Fibroblast of the aortic adventitia (primary cell): Measurements from ENCODE around the gene ID4. TPM values are rescaled to one million over a fixed set of nuclear protein-coding genes. Genes with fewer than 3 reads are reported as not detected.

Experiments used
- DNase-seq: peaks from one replicate; pipeline ENCODE4 v3.0.0-alpha.2; 2010; ENCODE audit warnings: low read depth
- H3K4me3 ChIP-seq: 2 replicates; pipeline ENCODE4 v1.5.1; 2011; ENCODE audit warnings: low read depth, mild to moderate bottlenecking, control low read depth, low read length, moderate library complexity
- total RNA-seq: library from RNA; depleted of rRNA; stranded (reverse); fragments of >200 nt; gene quantifications from 2 replicates; pipeline ENCODE4 v1.2.3, GENCODE V29; 2012; ENCODE audit warnings: low replicate concordance
- TF ChIP-seq, protein P1 (sequence below): IDR thresholded peaks from 2 replicates; pipeline ENCODE4 v1.5.1; 2011; ENCODE audit warnings: mild to moderate bottlenecking, low read length, control low read depth, inconsistent platforms; ENCODE audit not compliant: insufficient read depth

ID4 gene
- total RNA-seq, 1 donor, result 11.4 TPM

DNA sequence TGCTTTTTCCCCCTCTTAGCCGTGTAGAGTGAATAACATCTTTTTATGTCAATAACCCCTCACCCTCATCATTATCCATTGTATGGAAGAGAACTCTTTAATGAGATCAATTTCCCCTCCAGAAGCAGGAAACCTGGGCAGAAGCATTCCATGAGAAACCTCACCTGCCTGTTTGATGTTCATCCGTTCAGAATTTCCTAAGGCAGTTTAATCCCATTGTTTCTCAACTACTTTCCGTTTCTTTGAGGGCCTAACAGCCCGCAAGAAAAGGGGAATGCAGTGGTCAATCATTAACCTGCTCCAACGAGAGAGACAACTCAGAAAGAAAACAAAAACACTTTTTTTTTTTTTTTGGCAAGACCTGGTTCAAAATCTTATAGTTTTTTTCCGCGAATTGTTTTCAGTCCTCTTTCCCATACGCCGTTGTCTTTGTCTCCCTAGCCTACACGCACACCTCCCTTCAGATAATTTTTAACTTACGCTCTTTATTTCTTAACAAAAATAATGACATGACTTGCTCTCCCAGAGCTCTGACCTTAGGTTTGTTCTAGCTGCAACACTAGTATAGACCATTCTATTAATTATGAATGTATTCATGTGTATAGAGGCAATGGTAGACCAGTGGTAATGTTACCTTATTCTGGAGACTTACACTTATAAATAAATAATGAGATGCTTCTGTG lies 25.6 kb upstream of the ID4 start:
- no peak for DNase-seq
- no peak overlapping the region for H3K4me3 ChIP-seq
- TF ChIP-seq, protein P1, sequence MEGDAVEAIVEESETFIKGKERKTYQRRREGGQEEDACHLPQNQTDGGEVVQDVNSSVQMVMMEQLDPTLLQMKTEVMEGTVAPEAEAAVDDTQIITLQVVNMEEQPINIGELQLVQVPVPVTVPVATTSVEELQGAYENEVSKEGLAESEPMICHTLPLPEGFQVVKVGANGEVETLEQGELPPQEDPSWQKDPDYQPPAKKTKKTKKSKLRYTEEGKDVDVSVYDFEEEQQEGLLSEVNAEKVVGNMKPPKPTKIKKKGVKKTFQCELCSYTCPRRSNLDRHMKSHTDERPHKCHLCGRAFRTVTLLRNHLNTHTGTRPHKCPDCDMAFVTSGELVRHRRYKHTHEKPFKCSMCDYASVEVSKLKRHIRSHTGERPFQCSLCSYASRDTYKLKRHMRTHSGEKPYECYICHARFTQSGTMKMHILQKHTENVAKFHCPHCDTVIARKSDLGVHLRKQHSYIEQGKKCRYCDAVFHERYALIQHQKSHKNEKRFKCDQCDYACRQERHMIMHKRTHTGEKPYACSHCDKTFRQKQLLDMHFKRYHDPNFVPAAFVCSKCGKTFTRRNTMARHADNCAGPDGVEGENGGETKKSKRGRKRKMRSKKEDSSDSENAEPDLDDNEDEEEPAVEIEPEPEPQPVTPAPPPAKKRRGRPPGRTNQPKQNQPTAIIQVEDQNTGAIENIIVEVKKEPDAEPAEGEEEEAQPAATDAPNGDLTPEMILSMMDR, result no peak

DNA sequence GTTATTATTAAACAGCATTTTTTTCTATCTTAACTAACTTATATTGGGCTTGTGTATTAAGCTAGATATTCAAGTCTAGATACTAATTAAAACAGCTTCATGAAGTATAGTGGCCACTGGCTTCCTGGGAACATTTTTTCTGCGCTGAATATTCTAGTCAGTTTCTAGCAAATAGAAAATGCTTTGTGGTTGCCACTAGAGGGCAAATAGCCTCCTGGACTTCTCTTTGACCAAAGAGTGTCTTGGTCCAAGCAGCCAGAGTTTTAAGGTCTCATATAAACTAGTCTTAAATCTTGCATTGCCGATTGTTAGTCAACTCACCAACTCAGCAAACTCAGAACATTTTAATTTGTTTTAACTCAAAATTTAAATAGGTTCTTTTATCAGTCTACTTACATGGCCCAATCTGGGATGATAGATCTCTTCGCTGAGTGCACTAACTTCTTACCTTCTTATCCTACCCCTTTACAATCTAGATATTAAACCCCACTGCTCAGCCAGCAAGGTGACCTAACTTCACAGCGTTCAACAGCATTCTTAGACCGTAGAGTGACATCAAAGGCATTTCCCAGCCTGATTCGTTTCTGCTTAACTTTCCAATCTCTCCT lies 24.6 kb upstream of the ID4 start:
- DNase-seq, result peak; percentile 83
- no peak overlapping the region for H3K4me3 ChIP-seq
- TF ChIP-seq, protein P1, result peak; percentile 80

DNA sequence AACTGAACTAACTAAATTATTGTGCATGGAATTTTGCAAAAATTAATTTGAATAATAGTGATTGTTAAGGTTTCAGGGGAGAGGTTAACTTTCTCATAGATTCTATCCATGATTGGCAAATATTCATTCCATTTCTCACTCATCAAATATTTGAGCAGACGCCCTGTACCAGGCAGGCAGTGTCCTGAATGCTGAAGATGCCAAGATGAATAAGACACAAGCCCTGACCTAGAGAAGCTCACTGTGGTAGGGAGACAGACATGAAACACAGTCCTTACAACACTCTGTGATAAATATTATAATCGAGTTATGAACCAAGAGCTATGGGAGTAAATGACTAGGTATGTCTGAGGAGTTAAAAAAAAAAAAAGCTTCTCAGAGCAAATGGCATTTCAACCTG lies 18.4 kb upstream of the ID4 start:
- H3K4me3 ChIP-seq, result no peak overlapping the region
- TF ChIP-seq, protein P1, result no peak
- no peak for DNase-seq

DNA sequence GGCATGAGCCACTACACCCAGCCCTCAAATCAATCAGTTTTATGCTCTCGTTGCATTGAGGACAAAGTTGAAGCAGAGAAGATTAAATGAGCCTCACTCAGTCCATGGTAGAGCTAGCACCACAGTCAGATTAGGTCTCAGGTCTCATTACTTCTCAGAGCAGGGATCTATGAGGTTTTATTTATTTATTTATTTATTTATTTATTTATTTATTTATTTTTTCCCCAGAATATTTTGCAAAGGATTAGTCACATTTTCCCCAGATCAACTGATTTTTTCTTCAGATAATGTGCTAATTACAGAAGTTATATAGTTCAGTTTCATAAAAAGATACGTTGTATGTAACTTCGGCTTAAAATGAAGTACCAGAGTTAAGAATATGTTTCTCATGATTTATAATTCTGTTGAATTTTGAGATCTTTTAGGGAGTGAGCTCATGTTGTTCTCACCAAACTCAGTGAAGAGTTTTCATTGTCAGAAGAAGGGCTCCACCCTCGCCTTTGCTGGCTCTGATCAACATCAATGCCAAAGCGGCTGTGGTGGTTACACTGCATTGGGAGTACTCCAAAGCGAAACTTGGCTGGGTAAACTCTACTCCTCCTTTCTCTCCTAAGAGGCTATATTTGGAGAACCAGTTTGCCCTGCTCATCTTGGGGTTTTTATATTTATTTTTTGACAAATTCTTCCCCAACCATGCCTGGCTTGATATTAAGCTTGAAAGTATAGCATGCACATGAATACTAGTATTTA lies 12.9 kb upstream of the ID4 start:
- peak; percentile 75 for DNase-seq
- TF ChIP-seq, protein P1, result no peak
- H3K4me3 ChIP-seq, result no peak overlapping the region

DNA sequence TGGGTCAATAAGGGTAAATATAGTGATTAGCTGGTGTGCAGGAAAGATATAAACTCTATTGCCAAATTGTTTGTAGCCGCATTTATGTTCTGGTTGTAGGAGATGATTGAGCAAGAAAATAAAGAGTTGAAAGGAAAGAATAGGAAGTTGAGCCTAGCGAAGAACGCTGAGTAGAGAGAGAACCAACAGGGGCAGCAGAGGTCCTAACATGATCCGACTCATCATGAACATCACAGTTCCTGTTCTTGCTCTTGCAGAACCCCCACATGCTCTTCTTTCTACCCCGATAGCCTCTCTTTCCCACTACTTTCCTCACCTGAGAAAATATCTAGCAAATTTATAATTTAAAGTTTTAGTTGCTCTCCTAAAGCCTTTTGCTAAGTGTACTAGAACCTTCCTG lies 9.9 kb upstream of the ID4 start:
- TF ChIP-seq, protein P1, result no peak
- no peak overlapping the region for H3K4me3 ChIP-seq
- no peak for DNase-seq

DNA sequence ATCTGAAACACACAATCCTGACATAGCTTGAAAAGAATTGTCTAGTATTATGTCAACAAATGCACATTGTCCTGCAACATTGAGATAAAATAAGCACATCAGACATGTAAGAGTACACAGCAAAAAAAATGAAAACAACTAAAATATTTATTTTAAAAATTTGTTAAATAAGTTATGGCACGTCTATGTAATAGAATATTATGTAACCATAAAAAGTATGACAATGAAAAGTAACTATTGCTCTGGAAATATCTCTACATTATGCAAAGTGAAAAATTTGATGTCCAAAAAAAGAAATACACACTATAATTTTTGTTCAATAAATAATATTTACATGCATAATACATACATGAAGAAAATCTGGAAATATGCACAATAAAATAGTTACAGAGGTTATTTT lies 9.3 kb upstream of the ID4 start:
- no peak for DNase-seq
- no peak overlapping the region for H3K4me3 ChIP-seq
- TF ChIP-seq, protein P1, result no peak
